HG03354 (cell line): ENCODE measurements around the gene TGFBR3.

Experiments used
- ATAC-seq: cut with Tn5 transposase; IDR thresholded peaks from one replicate; pipeline ENCODE4 v1.9.1; 2021; ENCODE audit warnings: mild to moderate bottlenecking; ENCODE audit not compliant: unreplicated experiment, poor library complexity, severe bottlenecking

Gene TGFBR3

DNA sequence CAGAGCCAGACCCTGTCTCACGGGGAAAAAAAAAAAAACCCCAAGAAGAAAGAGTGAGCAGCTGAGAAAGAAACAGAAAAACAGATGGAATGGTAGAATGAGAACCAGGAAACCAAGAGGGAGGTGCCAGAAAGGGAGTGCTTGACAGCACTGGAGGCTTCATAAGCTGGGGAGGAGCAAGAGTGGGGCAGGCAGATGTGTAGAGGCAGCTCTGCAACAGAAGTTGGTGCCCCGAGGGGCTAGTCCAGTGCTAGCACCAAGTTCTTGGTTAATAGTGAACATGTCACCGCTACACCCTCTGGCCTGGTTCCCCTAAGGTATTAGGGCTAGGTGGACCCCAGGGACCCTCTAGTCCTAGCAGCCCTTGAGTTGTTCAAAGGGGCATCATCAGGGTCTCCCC is 98.0 kb downstream of the TGFBR3 start:
- ATAC-seq, result no peak

DNA sequence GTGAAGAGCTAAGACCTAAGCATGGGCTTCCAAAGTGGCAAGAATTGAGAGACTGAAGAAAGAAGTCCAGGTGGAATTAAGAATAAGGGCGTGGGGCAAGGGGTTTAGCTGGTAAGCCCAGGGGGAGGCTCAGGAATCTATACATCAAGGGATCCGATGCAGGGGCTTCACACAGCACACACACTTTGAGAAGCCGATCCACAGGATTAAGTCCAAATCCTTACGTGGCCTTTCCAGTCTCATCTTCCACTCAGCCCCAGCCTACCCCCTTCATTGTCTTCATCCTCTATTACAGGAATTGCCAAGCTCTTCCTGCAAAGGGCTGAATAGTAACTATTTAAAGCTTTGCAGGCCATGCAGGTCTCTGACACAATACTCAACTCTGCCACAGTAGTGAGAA is 101.3 kb downstream of the TGFBR3 start:
- no peak for ATAC-seq

DNA sequence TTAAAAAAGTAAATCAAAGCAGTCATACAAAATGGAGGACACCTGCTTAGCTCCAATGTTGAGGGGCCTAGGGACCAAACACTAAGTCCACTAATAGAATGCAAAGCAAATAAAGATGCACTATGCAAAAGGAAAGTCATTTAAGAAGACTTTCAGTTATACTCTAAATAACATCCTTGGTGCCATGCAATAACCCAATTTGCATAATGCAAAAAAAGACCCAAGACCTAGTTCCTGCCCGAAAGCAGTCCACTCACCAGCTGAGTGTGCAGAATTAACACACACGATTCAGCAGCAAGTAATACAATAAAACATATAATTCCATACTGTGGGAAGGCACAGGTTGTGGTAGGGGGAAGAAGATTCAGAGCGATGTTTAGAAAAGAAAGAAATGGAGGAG is 101.8 kb downstream of the TGFBR3 start:
- no peak for ATAC-seq

DNA sequence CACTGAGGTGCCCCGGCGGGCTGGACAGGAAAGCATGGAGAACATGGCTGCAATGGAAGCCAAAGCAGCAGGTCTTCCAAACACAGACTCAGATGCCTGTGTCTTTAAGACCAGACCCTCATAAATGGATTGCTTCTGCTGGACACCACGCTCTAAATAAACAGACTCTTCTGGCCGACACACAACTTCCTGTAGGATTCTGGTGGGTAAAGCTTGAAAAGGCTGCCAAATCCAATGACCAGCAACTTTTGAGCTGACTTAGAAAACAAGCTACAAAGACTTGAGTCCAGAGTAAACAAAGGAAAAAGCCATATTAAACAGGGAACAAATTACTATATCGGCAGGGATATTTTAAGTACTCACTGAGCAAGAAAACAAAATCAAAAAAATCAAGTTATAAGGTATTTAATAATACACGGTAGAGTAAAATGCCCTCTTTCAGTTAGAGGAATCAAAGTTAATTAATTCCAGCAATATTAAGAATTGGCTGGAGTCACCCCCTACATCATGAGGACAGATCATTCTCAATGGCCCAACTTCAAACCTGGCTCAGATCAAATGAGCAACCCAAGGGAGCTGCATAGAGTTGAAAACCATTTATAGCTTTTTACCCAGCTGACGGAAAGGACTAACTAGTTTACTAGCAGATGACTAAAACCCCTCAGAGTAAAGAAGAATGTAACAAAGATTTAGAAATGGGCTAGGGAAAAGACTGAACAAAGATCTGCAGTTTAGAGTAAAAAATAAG is 102.4 kb downstream of the TGFBR3 start:
- ATAC-seq, result no peak

DNA sequence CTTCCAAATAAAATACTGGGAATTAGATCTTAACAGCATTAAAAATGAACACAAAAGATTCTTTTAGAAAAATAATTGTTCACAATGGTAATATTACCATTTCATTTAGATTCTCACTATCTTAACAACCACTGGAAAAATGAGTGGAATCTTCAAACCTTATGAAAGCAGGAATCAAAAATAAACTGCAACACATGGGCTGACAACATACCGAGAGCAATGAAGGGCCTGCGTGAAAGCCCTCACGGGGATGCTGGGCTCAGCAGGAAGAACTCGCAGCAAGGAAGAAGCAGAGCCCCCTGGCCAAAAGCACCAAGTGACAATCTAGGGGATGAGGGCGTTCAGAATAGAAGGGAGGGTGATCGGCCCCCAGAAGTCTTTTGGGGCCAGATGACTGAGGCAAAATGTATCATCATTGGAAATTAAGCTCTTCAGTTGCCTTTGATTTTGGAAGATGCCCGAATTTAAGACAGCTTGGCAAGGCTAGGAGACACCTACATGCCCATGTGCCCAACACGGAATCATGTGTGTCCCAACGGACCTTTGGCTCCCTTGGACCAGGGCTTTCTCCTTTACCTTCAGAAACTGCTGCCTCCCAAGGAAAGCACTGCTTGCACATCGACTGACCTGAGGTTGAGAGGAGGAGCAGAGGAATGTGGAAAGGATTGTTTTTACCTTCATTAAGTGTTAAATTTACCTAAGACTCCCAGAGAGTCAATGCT is 103.9 kb downstream of the TGFBR3 start:
- no peak for ATAC-seq

DNA sequence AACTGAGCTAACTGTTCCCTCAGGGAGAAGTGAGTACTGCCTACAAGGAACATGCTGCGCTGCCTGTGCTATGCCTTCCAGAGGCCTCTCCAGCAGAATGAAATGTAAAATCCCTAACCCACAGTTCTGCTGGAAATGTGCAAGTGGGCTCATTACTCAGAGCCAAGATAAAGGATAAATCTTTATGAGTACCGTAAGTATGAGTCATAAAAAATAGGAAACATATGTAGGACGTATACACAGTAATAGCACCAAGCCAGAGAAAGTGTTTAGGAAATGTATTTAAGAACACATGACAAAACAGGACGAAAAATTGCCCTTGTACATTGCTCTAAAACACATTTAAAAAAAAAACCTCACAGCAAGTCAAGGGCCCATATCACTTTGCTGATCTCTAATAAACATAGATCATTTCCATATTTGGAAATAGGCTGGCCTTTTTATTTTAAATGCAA is 104.6 kb downstream of the TGFBR3 start:
- no peak for ATAC-seq

DNA sequence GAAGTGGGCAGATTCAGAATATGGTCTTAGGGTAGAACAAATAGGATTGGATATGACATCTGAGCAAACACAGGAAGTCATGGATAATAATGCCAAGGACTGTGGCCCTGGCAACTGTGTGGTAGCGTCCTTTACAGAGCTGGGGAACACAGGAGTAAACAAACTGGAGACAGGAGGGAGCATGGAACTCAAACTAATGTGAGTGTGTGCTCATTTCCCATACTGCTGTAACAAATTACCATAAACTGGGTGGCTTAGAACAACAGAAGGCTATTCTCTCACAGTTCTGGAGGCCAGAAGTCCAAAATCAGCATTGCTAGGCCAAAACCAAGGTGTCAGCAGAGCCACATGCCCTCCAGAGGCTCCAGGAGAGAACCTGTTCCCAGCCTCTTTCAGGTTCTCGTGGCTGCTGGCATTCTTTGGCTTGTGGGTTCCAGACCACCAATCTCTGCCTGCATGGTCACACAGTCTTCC is 106.4 kb downstream of the TGFBR3 start:
- ATAC-seq, result no peak

DNA sequence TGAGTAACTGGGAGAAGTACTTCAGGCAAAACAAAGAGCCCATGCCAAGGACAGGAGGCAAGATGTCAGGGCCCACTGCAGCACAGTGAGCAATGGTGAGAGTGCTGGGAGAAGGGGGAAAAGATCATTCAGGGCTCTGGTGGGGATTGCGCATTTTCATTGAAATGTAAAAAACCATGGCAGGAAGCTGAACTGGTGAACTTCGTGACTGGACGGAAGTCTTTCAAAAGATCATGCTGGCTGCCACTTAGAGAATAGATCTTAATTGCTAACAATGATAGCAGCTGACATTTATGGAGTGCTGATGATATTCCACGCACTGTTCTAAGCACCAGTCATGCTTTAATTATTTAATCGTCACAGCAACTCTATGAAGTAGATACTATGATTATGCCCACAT is 107.0 kb downstream of the TGFBR3 start:
- ATAC-seq, result no peak

DNA sequence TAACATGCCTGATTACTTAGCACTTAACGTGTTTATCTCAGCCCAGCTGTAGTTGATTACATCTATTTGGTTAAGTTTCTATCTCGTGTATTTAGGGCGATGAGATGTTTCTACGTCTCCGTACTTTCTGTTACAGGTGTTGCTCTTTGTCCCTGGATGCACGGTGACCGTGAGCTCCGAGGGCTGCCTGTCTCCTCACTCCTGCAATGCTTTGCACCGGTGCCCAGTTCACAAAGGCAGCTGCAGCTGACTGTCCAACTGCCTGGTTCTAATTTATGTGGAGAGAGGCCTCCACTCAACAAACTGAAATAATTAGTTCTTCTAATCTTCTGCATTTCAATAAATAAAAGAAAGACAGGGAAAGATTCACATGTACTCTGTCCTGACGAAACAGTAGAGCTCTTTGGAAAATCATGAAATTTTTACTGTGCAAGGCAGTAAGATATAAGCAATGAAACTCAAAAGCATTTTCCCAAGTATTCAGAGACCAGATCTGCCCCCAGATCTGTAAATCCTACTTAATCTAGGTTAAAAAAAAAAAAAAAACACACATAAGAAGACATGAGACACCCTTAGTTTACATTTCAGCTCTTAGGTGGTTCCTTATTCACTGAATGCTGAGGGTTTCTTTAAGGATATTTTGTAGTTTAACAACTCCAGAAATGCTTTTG is 108.2 kb downstream of the TGFBR3 start:
- ATAC-seq, result no peak

DNA sequence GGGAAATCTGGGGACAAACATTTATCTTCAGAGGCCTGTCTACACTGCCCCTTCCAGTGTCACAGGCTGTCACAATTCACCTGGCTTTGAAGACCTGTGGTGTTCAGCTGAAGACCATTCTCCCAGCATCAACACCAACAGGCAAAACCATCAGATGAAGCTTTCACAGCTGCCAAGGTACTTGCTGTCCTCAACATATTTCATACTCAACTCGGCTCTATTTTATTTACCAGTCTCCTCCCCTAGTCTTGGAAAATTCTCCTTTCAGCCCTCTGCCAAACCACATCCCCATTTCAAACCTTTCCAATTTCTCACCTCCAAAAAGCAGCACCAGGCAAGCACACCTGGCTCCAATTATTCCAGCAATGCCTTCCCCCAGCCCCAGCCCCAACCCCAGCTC is 108.8 kb downstream of the TGFBR3 start:
- ATAC-seq, result no peak

DNA sequence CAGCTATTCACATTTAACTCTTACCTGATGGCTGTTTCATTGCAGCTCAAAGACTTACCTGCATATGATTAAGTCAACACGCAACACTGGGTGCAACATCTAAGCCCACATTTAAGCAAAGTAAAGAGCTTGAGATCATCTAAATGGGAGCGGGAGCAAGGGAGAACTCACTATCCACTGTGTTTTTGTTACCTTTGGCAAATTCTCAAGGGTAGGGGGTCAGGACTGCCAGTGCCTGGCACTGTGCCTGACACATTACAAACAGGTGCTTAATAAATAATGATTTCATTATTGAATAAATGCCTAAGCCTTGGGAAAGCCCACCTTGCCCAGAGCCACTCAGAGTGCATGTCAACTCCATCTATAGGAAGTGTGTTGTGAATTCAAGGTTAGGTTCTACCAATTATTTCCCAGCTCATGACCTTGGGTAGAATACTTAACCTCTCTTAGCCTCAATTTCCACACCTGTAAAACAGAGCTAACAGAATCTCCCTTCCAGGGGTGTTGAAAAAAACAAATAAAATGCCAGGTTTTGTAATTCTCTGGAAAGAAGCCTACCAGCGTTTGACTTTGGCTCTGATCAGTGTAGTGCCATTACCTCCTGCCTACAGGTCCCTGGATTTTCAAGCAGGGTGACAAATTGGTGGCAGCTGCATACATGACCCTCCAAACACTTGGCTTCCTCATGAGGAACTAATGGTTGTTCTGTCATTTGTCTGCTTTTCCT is 109.7 kb downstream of the TGFBR3 start:
- ATAC-seq, result no peak

DNA sequence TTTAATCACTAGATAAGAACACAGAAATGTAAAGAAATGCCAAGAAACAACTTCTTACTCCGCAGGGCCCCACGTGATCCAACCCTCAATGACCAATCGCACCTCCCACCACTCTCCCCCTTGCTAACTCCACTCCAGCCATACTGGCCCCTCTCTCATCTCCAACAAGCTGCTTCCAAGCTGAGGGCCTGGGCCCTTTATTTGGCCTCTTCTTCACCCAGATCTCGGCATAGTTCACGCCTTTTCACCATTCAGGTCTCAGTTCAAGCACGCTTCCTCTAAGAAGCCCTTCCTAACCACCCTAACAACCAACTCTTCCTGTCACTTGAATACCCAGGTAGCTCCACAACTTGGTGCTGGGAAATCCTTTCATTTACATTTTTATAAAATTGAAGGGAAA is 110.7 kb downstream of the TGFBR3 start:
- ATAC-seq, result no peak

DNA sequence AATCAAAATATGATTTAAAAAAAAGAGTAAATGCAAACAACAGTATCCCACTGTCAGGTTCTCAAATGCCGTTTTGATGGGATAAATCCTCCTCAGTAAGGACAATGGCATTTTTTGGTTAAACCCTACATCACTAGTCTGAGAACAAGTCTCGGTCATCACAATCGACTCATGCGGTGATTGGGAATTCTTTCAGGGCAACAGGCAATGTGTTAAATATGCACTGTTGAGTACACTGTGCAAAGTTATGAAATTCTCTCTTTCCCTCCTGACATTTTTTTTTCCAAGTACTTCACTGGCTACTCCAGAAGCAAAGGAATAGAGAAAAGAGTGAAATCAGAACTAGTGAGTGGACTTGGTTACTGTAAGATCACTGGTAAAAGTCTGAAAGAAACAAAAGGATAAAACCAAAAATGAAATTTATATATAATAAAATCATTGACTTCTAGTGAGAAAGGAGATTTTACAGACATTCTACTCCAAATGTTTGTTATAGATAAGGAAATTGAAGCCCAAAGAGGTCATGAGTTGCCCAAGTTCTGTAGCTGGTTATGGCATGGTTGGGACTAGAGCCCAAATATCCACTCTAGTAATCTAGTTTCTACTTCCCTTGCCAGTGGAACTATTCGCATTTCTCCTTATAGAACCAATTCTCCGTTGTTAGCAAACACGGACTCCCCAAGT is 111.3 kb downstream of the TGFBR3 start:
- ATAC-seq, result no peak

DNA sequence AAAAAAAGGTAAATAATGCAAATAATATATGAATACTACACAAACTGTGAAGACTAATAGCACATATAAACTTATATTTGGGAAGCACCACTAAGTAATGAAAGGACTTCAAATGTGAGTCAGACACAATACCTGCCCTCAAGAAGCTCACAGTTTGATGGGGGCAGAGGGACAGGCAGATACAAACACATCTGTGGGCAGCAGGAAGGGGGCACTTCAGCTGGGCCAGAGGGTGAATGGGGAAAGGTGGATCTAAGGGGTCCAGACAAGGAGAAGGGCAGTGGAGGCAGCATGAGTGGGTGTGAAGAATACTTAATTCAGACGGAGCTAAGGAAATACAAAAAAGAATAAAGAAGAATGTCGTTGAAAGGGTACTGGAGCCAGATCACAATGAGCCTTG is 114.2 kb downstream of the TGFBR3 start:
- no peak for ATAC-seq

DNA sequence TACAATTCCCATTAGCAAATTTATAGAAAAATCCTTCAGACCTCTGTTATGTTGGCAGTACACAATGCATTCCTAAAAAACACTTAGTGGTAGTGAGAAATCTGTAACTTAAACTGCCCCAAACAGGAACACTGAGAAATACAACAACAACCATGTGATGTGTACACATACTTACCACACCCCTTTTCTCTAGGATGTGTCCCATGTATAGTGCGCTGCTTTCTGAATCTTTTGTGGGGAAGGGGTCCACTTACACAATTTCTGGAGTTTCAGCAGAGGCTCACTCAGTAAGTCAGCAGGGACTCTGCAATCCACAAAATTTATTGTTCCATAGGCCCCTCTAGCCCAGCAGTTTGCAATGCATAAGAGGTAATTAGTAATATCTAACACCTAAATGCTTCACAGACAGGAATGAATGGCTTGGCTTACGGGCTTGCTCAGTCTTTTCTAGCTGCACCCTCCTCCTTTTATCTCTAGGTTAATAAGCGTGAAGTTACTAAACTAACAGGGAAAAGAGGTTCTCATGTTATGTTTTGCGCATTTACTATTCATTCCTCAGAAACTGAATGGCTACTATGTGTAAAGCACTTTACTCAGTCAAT is 115.2 kb downstream of the TGFBR3 start:
- no peak for ATAC-seq

DNA sequence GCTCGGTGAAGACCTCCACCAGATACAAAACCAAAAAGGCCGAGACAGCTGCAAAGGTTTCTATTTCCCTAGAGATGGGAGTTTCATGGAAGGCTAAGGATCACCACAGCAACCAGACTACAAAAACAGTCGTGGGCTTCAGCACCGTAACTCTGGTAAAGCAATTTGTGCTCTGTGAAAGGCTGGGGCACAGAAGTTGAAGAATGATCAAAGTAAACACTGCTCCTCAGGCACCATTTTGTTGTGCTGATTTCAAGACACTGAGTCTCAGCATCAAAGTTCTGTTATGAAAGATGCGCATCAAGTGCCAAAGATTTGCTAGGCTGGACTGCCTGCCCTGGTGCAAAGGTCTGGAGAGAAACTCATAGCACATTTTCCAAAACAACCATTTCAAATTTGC is 116.2 kb downstream of the TGFBR3 start:
- ATAC-seq, result no peak

DNA sequence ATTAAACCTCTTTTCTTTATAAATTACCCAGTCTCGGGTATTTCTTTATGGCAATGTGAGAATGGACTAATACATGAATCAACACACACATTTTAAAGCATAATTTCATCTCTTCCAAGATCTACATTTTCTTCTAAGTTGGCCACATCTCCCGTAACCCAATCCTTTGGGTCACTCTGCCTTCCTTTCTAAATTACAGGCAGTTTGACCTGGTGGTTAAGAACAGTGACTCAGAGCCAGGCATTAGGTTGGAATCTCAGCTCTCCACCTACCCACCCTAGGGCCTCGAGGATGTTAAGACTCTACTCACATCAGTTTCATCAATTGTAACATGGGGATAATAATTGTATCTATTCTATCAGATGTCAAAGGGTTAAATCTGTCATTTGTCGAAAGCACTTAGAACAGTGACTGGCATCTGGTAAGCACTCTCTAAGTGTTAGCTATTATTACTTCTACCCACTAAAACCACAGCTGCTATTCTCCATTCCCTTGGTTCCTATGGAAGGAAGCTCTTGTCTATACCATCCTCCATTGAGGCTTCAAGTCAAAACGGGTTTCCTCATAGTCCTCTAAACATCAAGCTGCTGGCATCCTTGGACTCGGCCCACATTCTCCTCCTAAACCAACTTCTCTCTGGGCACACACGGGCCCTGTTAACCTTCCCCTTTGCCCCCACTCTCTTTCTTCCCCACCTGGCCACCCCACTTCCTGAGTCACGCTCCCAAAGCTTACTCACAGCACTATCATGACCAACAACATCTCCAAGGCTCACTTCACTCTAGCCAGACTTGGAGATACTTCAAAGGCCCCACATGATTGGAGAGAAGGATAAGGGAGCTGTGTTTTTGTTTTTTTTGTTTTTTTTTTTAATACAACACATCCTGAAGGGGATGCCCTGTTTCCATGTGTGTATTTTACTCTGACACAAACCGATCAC is 116.9 kb downstream of the TGFBR3 start:
- ATAC-seq, result no peak

DNA sequence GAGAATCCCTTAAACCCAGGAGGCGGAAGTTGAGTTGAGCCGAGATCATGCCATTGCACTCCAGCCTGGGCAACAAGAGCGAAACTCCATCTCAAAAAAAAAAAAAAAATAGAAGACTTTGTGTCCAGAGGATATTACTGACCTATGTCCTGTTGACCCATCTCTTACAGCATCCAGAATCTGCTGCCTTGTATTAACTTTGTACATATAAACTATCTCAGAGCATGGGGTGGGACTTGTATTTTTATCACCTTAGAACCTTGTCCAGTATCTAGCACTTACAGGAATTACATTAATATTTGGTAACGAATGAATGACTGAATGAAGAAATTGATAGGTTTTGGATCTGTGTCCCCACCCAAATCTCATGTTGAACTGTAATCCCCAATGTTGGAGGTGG is 117.8 kb downstream of the TGFBR3 start:
- ATAC-seq, result no peak
